Large intestine (tissue), 3 donors: ENCODE data around the gene ARL8B. TPM values are rescaled to one million over a fixed set of nuclear protein-coding genes. Genes with fewer than 3 reads are reported as not detected.

ENCODE experiments used
- DNase-seq, 2 donors: peaks; one replicate each; pipeline versions ENCODE4 v3.0.0 to v3.0.0-alpha.2; 2013
- H3K27ac ChIP-seq: one replicate; pipeline ENCODE4 v1.5.1; 2013; ENCODE audit warnings: low read length
- H3K27me3 ChIP-seq: 2 replicates; pipeline ENCODE4 v1.6.1; 2013; ENCODE audit warnings: low read length; ENCODE audit not compliant: control insufficient read depth, insufficient read depth
- H3K36me3 ChIP-seq: 2 replicates; pipeline ENCODE4 v1.6.1; 2013; ENCODE audit warnings: low read length; ENCODE audit not compliant: control insufficient read depth, insufficient read depth
- H3K4me1 ChIP-seq: one replicate; pipeline ENCODE4 v1.6.1; 2013; ENCODE audit warnings: low read length; ENCODE audit not compliant: control insufficient read depth, insufficient read depth
- H3K4me3 ChIP-seq: one replicate; pipeline ENCODE4 v1.5.1; 2013; ENCODE audit warnings: low read length
- H3K9me3 ChIP-seq: one replicate; pipeline ENCODE4 v1.6.1; 2013; ENCODE audit warnings: mild to moderate bottlenecking, low read depth, low read length, moderate library complexity; ENCODE audit not compliant: control insufficient read depth
- WGBS: methylation state at CpG from one replicate; pipeline ENCODE4 v1.1.5; 2013; ENCODE audit warnings: low lambda C conversion rate; ENCODE audit not compliant: insufficient coverage; 5-methylcytosine and 5-hydroxymethylcytosine counted together
- polyA plus RNA-seq: library from polyadenylated mRNA; unstranded; fragments of 120-200 nt; gene quantifications from one replicate; pipeline ENCODE4 v1.2.1, GENCODE V29; 2013

ARL8B gene
- polyA plus RNA-seq, 1 donor: 68.0 TPM

DNA sequence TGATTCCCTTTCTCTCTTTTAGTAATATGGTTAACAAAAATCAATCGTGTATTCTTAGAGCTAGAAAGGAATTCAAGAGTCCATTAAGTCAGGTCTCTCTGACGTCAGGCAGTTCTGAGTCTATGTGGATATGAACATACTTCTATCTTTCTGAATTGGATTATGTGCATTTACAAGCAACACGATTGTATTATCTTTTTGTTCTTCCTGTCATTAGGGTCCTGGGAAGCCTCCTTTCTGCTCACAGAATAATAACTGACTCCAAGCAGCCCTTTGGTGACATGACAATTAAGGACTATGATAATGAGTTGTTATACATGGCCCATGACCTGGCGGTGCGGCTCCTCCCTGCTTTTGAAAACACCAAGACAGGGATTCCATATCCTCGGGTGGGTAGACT, 79.4 kb downstream of the ARL8B start:
- Histone ChIP-seq H3K9me3 (no peaks in the 10 kb centered on the region), H3K27ac (no peak overlapping the region), H3K4me3 (no peak overlapping the region), H3K36me3 (peaks cover 65% of the 10 kb centered on the region), H3K4me1 (no peaks in the 10 kb centered on the region), H3K27me3 (no peaks in the 10 kb centered on the region)
- DNase-seq: no peak
- WGBS: 67% methylated on average over 1 of the region's 6 CpGs

DNA sequence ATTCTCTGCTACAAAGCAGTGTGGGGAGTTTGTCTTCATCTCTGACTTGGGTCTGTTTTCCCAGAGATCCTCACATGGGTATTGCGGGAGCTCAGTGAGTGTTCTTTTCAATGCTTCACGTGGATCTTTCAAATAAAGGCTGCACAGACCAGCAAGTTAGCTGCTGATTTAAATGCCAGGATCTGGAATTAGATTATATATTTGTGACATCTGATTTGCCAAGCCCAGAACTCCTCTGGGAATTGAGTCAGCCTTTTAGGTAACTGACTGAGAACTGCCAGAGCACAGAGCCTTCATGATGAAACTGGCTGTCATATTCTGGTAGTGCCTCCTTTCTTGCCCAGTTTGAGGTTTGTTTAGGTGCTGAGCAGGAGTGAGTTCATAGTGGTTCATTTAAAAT, 80.1 kb downstream of the ARL8B start:
- H3K27ac ChIP-seq: no peak overlapping the region

DNA sequence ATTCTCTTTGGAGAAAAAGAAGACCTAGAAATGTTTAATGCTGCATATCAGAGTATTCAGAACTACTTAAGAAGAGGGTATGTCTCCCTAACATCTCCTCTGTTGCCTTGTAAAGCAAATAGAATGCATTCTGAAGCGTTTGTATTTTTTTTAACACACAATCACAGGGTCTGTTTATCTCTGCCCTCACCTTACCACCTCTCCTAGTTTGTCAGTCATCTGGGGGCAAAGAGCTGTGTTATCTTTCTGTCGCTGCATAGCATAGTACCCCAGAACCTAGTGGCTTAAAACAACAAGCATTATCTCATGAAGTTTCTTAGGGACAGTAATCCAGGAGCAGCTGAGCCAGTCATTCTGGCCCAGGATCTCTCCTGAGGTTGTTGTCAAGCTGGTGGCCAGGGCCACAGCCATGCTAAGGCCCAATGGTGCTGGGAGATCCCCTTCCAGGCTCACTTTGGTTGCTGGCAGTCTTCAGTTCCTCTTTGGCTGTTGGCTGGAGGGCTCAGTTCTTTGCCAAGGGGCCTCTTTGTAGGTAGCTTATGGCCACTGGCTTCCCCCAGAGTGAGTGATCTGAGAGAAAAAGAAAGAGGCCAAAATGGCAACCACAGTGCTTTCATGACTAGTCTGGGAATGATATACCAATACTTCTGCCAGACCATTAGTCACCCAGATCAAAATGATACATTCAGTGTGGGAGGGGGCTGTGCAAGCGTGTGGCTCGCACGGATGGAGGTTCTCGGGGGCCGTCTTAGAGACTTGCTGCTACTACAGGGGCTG, 83.3 kb downstream of the ARL8B start:
- WGBS: 83% methylated on average over 1 of the region's 7 CpGs
- H3K27me3 ChIP-seq: no peaks in the 10 kb centered on the region
- peaks cover 88% of the 10 kb centered on the region for H3K36me3 ChIP-seq
- H3K4me3 ChIP-seq: no peak overlapping the region
- no peak for DNase-seq
- no peaks in the 10 kb centered on the region for H3K9me3 ChIP-seq
- H3K27ac ChIP-seq: no peak overlapping the region
- no peaks in the 10 kb centered on the region for H3K4me1 ChIP-seq

More for the DNA sequence above, 80.1 kb downstream of the ARL8B start:
- no peaks in the 10 kb centered on the region for H3K27me3 ChIP-seq
- peaks cover 72% of the 10 kb centered on the region for H3K36me3 ChIP-seq
- no peak for DNase-seq
- no CpG with 5 or more reads among the region's 2 CpGs for WGBS
- no peak overlapping the region for H3K4me3 ChIP-seq
- no peaks in the 10 kb centered on the region for H3K4me1 ChIP-seq
- no peaks in the 10 kb centered on the region for H3K9me3 ChIP-seq

DNA sequence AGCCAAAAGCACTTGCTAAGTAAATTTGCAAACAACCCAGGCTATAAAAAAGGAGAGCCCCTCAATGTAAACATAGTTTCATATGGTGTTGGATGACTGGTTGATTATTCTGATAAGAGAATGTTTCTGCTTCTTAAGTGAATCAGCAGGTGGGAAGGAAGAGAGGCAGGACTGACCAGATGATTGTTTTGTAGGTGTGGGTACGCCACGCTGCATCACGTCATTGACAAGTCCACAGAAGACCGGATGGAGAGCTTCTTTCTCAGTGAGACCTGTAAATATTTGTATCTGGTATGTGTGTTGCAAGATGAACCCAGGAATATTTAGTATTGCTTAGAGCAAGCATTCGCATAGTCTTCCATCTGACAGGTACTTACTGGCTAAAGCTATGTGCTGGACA, 88.8 kb downstream of the ARL8B start:
- H3K4me3 ChIP-seq: no peak overlapping the region
- peak in 1 of 2 donors; percentile 42 for DNase-seq
- WGBS: 40% methylated on average over 1 of the region's 5 CpGs
- no peaks in the 10 kb centered on the region for H3K27me3 ChIP-seq
- peaks cover 90% of the 10 kb centered on the region for H3K36me3 ChIP-seq
- H3K27ac ChIP-seq: no peak overlapping the region
- H3K9me3 ChIP-seq: no peaks in the 10 kb centered on the region
- no peaks in the 10 kb centered on the region for H3K4me1 ChIP-seq

DNA sequence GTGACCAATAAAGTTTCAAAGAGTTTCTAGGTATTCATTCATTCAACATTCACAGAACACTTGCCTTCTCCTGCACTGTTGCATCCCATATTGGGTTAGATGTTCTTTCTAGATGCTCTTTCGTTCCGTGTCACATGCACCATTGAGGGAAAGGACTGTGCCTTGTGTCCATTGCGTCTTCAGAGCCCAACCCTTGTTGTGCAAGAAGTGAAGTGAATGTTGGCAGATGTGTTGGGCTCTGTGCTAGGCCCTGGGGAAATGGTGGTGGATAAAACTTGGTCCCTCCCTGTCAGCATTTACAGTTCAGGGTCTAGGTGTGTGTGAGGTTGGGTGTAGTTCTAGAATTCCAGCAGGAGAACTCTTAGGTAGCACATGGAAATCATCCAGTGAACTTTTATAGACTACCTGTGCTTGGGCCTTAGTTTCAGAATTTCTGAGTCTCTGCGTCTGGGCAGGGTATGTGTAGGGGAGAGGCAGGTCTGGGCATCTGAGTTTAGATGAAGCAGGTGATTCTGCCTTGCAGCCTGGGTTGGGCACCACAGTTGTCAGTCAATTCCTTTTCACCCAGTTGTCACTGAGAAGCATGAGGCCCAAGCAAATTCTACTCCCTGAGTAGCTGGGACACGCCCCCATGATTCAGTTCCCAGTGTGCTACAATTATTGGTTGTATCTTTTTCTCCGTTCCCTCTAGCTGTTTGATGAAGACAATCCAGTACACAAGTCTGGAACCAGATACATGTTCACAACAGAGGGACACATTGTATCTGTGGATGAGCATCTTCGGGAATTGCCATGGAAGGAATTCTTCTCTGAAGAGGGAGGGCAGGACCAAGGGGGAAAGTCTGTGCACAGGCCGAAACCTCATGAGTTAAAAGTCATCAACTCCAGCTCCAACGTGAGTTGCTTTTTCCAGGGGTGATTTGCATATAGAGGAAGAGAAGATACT, 90.8 kb downstream of the ARL8B start:
- Histone ChIP-seq H3K27ac (no peak overlapping the region), H3K4me3 (no peak overlapping the region), H3K4me1 (peaks cover 3% of the 10 kb centered on the region), H3K27me3 (no peaks in the 10 kb centered on the region), H3K36me3 (peaks cover 88% of the 10 kb centered on the region), H3K9me3 (peaks cover 3% of the 10 kb centered on the region)
- no peak for DNase-seq
- 100% methylated on average over 2 of the region's 9 CpGs for WGBS

DNA sequence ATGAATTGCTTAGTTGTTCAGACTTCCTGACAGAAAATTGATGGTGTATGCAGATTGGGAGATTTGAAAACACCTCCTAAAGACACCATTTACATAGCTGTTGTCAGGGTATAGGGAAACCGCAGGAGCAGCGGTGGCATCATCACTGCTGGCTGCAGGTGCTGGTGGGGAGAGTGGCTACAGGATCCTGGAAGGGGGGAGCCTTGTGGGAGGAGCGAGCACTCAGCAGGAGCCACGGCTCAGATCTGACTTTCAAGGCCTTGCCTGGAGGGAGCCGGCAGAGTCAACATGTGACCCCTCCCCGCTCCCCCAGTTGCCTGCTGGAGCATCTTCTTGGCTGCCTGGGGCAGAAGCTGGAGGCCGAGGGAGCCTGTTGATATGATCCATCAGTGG, 91.5 kb downstream of the ARL8B start:
- Histone ChIP-seq H3K4me1 (peaks cover 9% of the 10 kb centered on the region), H3K27me3 (no peaks in the 10 kb centered on the region), H3K27ac (no peak overlapping the region), H3K4me3 (no peak overlapping the region), H3K36me3 (peaks cover 83% of the 10 kb centered on the region), H3K9me3 (peaks cover 3% of the 10 kb centered on the region)
- whole genome bisulfite sequencing: no CpG with 5 or more reads among the region's 7 CpGs
- DNase-seq: no peak

DNA sequence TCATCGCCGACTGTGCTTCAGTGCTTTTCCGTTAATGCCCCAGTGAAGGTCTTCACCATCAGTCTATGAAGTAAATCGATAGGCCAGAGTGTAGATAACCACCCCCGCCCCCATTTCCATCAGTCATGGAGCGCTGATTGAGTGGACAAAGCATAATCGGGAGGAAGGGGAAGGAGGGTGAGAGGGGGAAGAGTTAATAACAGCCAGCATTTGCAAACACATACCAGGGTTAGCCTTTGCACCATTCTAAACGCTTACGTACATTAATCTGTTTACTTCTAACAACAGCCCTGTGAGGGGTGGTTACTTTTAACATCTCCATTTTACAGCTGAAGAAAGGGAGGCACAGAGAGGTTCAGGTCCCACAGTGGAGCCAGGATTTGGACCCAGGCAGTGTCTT, 92.3 kb downstream of the ARL8B start:
- Histone ChIP-seq H3K36me3 (peaks cover 78% of the 10 kb centered on the region), H3K27ac (no peak overlapping the region), H3K4me1 (peaks cover 16% of the 10 kb centered on the region), H3K27me3 (no peaks in the 10 kb centered on the region), H3K9me3 (peaks cover 3% of the 10 kb centered on the region), H3K4me3 (no peak overlapping the region)
- no peak for DNase-seq
- WGBS: no CpG with 5 or more reads among the region's 9 CpGs

DNA sequence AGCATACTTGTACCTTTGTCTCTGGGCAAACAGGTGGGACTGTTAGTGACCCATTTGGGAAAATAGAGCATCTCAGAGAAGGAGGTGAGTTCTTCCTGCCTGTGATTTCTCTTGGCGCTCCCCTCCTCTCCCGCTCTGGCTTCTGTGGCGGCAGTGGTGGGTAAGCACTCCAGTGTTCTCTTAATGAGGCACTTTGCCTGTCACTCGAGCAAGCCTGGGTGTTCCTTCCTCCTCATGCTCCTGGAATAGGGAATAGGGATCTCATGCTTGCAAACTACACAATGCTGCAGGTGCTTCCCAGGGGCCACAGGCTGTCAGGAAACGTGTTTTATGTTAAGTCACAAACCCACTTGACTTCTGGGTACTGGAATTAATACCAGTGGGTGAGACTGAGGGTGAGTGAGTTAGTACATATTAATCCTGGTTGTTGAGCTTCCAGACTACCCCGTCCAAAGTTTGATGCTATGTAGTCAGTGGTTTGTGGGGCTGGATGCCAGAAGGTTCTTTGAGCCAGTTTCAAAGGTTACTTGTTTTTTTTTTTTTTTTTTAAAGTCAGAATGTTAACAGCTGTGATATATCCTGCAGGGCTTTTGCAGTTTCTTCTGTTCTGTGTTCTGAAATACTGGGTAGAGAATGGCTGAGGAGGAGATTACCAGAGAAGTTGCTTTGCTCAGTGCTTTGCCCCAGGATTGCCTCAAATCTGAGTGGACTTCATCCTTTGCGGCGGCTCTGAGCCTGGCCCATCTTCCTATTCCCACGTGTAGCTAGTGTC, 95.9 kb downstream of the ARL8B start:
- peak; percentile 24 to 57 for DNase-seq
- H3K36me3 ChIP-seq: peaks cover 49% of the 10 kb centered on the region
- H3K4me1 ChIP-seq: peaks cover 20% of the 10 kb centered on the region
- peaks cover 3% of the 10 kb centered on the region for H3K9me3 ChIP-seq
- peak overlapping the region; percentile 49 for H3K27ac ChIP-seq
- H3K4me3 ChIP-seq: no peak overlapping the region
- no CpG with 5 or more reads among the region's 9 CpGs for WGBS
- H3K27me3 ChIP-seq: no peaks in the 10 kb centered on the region

DNA sequence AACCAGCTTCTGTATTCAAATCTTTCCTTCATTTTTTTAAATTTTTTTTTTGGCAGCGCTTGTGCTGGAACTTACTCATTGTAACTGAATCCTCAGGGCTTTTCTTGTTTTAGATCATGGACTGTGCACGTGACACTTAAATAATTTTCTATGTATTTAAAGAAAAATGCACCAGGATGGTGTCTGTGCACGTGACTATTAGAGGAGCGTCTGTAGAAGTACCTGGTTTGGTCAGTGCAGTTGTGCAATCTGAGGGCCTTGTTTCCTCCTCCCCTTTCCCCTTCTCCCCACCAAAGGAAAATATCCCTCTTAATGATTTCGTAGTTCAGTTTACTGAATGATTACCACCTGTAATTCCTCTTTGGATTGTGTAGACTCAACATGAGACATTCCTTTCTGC, 96.7 kb downstream of the ARL8B start:
- Histone ChIP-seq H3K27me3 (no peaks in the 10 kb centered on the region), H3K27ac (no peak overlapping the region), H3K4me3 (no peak overlapping the region), H3K4me1 (peaks cover 20% of the 10 kb centered on the region), H3K9me3 (peaks cover 3% of the 10 kb centered on the region), H3K36me3 (peaks cover 40% of the 10 kb centered on the region)
- no peak for DNase-seq
- no CpG with 5 or more reads among the region's 5 CpGs for whole genome bisulfite sequencing

DNA sequence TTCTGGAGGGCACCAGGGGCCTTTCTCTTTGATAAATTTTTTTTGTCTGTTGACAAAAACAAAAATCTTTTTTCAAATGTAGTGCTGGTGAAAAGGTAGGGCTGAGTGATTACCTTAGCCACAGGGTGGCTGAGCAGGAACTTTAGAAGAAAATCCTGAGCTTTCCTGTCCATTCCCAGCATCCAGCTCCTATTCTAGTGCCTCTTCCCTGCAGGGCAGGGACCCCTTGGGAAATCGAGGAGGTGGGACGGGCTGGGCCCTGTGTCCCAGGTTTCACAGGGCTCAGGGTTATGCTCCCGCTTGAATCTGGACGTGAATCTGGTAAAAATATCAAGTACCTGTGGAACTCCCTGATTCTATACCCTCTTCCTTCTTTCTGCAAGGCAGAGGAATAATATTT, 97.1 kb downstream of the ARL8B start:
- Histone ChIP-seq H3K27me3 (no peaks in the 10 kb centered on the region), H3K4me3 (no peak overlapping the region), H3K36me3 (peaks cover 36% of the 10 kb centered on the region), H3K27ac (no peak overlapping the region), H3K9me3 (peaks cover 3% of the 10 kb centered on the region), H3K4me1 (peaks cover 20% of the 10 kb centered on the region)
- WGBS: no CpG with 5 or more reads among the region's 4 CpGs
- DNase-seq: no peak
